ENCODE data around the gene TM4SF20. TPM values are rescaled to one million over a fixed set of nuclear protein-coding genes. Genes with fewer than 3 reads are reported as not detected.

The TM4SF20 gene
- total and polyA plus RNA-seq, 2 experiments from 2014 or later, result not detected

DNA sequence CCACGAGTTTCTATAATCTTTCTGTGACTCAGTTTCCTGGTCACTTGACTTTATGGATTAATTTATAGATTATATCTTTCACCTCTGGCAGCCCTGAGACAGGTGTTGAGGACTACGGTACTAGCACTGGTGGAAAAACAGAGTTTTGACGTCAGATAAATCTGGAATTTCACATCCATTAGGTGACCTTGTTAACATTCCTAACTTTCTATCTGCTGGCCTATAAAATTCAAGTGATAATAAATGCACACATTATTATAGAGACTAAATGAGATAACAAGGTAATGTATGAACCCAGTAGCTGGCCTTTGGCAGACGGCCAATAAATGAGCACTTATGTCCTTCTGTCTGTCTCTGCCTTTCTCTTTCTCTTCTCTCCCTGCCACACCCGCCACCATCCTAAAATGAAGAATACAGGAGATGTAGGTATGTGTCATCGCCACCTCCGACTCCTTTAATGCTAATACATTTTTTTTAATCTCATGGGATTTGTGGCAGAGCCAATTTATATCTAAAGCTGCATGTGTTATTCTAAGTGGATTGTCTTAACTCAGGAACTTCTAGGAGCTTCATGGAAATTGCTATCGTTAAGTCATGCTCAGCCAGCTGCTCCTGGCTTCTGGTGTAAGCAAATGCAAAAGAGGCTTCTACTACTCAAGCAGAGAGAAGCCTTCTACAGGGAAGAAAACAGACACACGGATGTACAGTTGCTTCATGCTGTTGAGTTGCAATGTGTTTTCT, 2.3 kb downstream of the TM4SF20 start:
- peak overlapping the region; percentile 78; the same call in 1 of the 2 replicates for H2AFZ ChIP-seq
- H3K9me3 Mint-ChIP-seq, result no peaks in the 10 kb centered on the region
- peak; percentile 17 for DNase-seq (ENCODE audit: low spot score)
- H3K36me3 ChIP-seq (ENCODE audit: insufficient read depth), result no peaks in the 10 kb centered on the region
- H3K4me2 ChIP-seq, result 0 out of 2 replicates have a peak overlapping the region, but pooled peaks have one; percentile 6
- no peaks in the 10 kb centered on the region for H3F3A ChIP-seq (replicated peaks; ENCODE audit: low read depth)
- peaks cover 9% of the 10 kb centered on the region for H3K4me1 ChIP-seq (ENCODE audit: insufficient read depth)
- no peaks in the 10 kb centered on the region for H3K27me3 ChIP-seq (ENCODE audit: insufficient read depth)
- no peaks in the 10 kb centered on the region for H3K9me2 ChIP-seq (ENCODE audit: insufficient read depth)
- H3K4me3 ChIP-seq, result no peak overlapping the region
- ATAC-seq, result peak; percentile 40
- no peak overlapping the region for H3K4me3 Mint-ChIP-seq
- no peaks in the 10 kb centered on the region for H3K79me2 ChIP-seq (replicated peaks; ENCODE audit: insufficient read depth)
- H3K4me1 Mint-ChIP-seq, result peaks cover 16% of the 10 kb centered on the region
- no peaks in the 10 kb centered on the region for H3K27me3 Mint-ChIP-seq (ENCODE audit: insufficient read depth, low read depth, poor library complexity)
- no peaks in the 10 kb centered on the region for H3K36me3 Mint-ChIP-seq (ENCODE audit: low read depth)
- TF ChIP-seq, protein P1, sequence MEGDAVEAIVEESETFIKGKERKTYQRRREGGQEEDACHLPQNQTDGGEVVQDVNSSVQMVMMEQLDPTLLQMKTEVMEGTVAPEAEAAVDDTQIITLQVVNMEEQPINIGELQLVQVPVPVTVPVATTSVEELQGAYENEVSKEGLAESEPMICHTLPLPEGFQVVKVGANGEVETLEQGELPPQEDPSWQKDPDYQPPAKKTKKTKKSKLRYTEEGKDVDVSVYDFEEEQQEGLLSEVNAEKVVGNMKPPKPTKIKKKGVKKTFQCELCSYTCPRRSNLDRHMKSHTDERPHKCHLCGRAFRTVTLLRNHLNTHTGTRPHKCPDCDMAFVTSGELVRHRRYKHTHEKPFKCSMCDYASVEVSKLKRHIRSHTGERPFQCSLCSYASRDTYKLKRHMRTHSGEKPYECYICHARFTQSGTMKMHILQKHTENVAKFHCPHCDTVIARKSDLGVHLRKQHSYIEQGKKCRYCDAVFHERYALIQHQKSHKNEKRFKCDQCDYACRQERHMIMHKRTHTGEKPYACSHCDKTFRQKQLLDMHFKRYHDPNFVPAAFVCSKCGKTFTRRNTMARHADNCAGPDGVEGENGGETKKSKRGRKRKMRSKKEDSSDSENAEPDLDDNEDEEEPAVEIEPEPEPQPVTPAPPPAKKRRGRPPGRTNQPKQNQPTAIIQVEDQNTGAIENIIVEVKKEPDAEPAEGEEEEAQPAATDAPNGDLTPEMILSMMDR (conservative IDR thresholded peaks at IDR 0.05; ENCODE audit: low read depth in 2 of 2), result no peak
- no peak for TF ChIP-seq NANOG (IDR thresholded peaks at IDR 0.05; ENCODE audit: borderline replicate concordance)
- TF ChIP-seq STAT1 (IDR thresholded peaks at IDR 0.05; ENCODE audit: unreplicated experiment), result no peak
- TF ChIP-seq, protein P2, sequence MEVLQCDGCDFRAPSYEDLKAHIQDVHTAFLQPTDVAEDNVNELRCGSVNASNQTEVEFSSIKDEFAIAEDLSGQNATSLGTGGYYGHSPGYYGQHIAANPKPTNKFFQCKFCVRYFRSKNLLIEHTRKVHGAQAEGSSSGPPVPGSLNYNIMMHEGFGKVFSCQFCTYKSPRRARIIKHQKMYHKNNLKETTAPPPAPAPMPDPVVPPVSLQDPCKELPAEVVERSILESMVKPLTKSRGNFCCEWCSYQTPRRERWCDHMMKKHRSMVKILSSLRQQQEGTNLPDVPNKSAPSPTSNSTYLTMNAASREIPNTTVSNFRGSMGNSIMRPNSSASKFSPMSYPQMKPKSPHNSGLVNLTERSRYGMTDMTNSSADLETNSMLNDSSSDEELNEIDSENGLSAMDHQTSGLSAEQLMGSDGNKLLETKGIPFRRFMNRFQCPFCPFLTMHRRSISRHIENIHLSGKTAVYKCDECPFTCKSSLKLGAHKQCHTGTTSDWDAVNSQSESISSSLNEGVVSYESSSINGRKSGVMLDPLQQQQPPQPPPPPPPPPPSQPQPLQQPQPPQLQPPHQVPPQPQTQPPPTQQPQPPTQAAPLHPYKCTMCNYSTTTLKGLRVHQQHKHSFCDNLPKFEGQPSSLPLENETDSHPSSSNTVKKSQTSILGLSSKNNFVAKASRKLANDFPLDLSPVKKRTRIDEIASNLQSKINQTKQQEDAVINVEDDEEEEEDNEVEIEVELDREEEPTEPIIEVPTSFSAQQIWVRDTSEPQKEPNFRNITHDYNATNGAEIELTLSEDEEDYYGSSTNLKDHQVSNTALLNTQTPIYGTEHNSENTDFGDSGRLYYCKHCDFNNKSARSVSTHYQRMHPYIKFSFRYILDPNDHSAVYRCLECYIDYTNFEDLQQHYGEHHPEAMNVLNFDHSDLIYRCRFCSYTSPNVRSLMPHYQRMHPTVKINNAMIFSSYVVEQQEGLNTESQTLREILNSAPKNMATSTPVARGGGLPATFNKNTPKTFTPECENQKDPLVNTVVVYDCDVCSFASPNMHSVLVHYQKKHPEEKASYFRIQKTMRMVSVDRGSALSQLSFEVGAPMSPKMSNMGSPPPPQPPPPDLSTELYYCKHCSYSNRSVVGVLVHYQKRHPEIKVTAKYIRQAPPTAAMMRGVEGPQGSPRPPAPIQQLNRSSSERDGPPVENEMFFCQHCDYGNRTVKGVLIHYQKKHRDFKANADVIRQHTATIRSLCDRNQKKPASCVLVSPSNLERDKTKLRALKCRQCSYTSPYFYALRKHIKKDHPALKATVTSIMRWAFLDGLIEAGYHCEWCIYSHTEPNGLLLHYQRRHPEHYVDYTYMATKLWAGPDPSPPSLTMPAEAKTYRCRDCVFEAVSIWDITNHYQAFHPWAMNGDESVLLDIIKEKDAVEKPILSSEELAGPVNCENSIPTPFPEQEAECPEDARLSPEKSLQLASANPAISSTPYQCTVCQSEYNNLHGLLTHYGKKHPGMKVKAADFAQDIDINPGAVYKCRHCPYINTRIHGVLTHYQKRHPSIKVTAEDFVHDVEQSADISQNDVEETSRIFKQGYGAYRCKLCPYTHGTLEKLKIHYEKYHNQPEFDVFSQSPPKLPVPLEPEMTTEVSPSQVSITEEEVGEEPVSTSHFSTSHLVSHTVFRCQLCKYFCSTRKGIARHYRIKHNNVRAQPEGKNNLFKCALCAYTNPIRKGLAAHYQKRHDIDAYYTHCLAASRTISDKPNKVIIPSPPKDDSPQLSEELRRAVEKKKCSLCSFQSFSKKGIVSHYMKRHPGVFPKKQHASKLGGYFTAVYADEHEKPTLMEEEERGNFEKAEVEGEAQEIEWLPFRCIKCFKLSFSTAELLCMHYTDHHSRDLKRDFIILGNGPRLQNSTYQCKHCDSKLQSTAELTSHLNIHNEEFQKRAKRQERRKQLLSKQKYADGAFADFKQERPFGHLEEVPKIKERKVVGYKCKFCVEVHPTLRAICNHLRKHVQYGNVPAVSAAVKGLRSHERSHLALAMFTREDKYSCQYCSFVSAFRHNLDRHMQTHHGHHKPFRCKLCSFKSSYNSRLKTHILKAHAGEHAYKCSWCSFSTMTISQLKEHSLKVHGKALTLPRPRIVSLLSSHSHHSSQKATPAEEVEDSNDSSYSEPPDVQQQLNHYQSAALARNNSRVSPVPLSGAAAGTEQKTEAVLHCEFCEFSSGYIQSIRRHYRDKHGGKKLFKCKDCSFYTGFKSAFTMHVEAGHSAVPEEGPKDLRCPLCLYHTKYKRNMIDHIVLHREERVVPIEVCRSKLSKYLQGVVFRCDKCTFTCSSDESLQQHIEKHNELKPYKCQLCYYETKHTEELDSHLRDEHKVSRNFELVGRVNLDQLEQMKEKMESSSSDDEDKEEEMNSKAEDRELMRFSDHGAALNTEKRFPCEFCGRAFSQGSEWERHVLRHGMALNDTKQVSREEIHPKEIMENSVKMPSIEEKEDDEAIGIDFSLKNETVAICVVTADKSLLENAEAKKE (CRISPR knock-in tag; IDR thresholded peaks at IDR 0.05), result no peak
- TF ChIP-seq EZH2 (IDR thresholded peaks at IDR 0.05; ENCODE audit: low read depth, unreplicated experiment), result no peak
- TF ChIP-seq CREB1 (CRISPR knock-in tag; IDR thresholded peaks at IDR 0.05; ENCODE audit: low read depth), result no peak
- TF ChIP-seq JUNB (IDR thresholded peaks at IDR 0.05; ENCODE audit: unreplicated experiment), result no peak
- TF ChIP-seq ZNF331 (CRISPR knock-in tag; IDR thresholded peaks at IDR 0.05; ENCODE audit: low read depth), result no peak
- TF ChIP-seq POLR2AphosphoS5 (IDR thresholded peaks at IDR 0.05; ENCODE audit: low read depth), result no peak
- TF ChIP-seq, protein P3, sequence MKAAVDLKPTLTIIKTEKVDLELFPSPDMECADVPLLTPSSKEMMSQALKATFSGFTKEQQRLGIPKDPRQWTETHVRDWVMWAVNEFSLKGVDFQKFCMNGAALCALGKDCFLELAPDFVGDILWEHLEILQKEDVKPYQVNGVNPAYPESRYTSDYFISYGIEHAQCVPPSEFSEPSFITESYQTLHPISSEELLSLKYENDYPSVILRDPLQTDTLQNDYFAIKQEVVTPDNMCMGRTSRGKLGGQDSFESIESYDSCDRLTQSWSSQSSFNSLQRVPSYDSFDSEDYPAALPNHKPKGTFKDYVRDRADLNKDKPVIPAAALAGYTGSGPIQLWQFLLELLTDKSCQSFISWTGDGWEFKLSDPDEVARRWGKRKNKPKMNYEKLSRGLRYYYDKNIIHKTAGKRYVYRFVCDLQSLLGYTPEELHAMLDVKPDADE (IDR thresholded peaks at IDR 0.05), result no peak
- TF ChIP-seq ZNF114 (CRISPR knock-in tag; IDR thresholded peaks at IDR 0.05), result no peak
- TF ChIP-seq, protein P4, sequence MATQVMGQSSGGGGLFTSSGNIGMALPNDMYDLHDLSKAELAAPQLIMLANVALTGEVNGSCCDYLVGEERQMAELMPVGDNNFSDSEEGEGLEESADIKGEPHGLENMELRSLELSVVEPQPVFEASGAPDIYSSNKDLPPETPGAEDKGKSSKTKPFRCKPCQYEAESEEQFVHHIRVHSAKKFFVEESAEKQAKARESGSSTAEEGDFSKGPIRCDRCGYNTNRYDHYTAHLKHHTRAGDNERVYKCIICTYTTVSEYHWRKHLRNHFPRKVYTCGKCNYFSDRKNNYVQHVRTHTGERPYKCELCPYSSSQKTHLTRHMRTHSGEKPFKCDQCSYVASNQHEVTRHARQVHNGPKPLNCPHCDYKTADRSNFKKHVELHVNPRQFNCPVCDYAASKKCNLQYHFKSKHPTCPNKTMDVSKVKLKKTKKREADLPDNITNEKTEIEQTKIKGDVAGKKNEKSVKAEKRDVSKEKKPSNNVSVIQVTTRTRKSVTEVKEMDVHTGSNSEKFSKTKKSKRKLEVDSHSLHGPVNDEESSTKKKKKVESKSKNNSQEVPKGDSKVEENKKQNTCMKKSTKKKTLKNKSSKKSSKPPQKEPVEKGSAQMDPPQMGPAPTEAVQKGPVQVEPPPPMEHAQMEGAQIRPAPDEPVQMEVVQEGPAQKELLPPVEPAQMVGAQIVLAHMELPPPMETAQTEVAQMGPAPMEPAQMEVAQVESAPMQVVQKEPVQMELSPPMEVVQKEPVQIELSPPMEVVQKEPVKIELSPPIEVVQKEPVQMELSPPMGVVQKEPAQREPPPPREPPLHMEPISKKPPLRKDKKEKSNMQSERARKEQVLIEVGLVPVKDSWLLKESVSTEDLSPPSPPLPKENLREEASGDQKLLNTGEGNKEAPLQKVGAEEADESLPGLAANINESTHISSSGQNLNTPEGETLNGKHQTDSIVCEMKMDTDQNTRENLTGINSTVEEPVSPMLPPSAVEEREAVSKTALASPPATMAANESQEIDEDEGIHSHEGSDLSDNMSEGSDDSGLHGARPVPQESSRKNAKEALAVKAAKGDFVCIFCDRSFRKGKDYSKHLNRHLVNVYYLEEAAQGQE (IDR thresholded peaks at IDR 0.05; ENCODE audit: unreplicated experiment), result no peak
- TF ChIP-seq EZH2phosphoT487 (IDR thresholded peaks at IDR 0.05; ENCODE audit: unreplicated experiment), result no peak
- H3K27ac Mint-ChIP-seq, result no peak overlapping the region
- no peak overlapping the region for H3K27ac ChIP-seq (ENCODE audit: low read depth)
- H4K20me1 ChIP-seq (replicated peaks; ENCODE audit: insufficient read depth), result no peaks in the 10 kb centered on the region
